Astrocyte of the cerebellum (primary cell): Measurements from ENCODE around the gene SMG7.

Experiments used
- DNase-seq: peaks from one replicate; pipeline ENCODE4 v3.0.0-alpha.2; 2011; ENCODE audit warnings: low read depth
- H3K4me3 ChIP-seq: 2 replicates; pipeline ENCODE4 v1.5.1; 2011; ENCODE audit warnings: mild to moderate bottlenecking, low read depth, low read length, moderate library complexity
- CTCF ChIP-seq: IDR thresholded peaks from 2 replicates; pipeline ENCODE4 v1.5.1; 2012; ENCODE audit warnings: low read length, low read depth, moderate library complexity, mild to moderate bottlenecking; ENCODE audit errors: missing control alignments
- in situ Hi-C: cut with HindIII; loops from 2 replicates; pipeline ENCODE4 v1.10.0; 2017; ENCODE audit warnings: low sequenced_read_pairs

SMG7 gene

GRCh38 chr1:183543619-183544204 is 71.4 kb downstream of the SMG7 start:
- peak; percentile 51 for DNase-seq
- in situ Hi-C loops = no loop called here
- no peak overlapping the region for H3K4me3 ChIP-seq

GRCh38 chr1:183544598-183545297 is 72.4 kb downstream of the SMG7 start:
- DNase-seq = no peak
- no peak for TF ChIP-seq CTCF
- in situ Hi-C loops = no loop called here
- H3K4me3 ChIP-seq = no peak overlapping the region

More at GRCh38 chr1:183543619-183544204, 71.4 kb downstream of the SMG7 start:
- peak; percentile 85 for TF ChIP-seq CTCF

- DNase-seq = no peak
- H3K4me3 ChIP-seq = no peak overlapping the region
These were observed 74.1 kb downstream of the SMG7 start for GRCh38 chr1:183546427-183546826.

GRCh38 chr1:183548116-183548515 is 75.8 kb downstream of the SMG7 start:
- no peak overlapping the region for H3K4me3 ChIP-seq
- TF ChIP-seq CTCF = no peak
- in situ Hi-C loops = no loop called here
- DNase-seq = no peak

More at GRCh38 chr1:183546427-183546826, 74.1 kb downstream of the SMG7 start:
- TF ChIP-seq CTCF = no peak
- in situ Hi-C loops = no loop called here

GRCh38 chr1:183550915-183551314 is 78.6 kb downstream of the SMG7 start:
- TF ChIP-seq CTCF = no peak
- DNase-seq = no peak
- in situ Hi-C loops = no loop called here
- no peak overlapping the region for H3K4me3 ChIP-seq

- H3K4me3 ChIP-seq = no peak overlapping the region
- no peak for TF ChIP-seq CTCF
- in situ Hi-C loops = no loop called here
- DNase-seq = no peak
These were observed 79.6 kb downstream of the SMG7 start for GRCh38 chr1:183551924-183552323.
